KMS-11 (cell line): Measurements from ENCODE around the gene DDAH1.

Experiments
- H2AFZ ChIP-seq: fragments of 200-600 bp; sonication (generic); 2 replicates; pipeline ENCODE4 v1.6.1; 2016; ENCODE audit warnings: antibody characterized with exemption, mixed run types, low read depth
- H3K27ac ChIP-seq: fragments of 200-600 bp; sonication (generic); 2 replicates; pipeline ENCODE4 v1.6.1; 2016; ENCODE audit warnings: mild to moderate bottlenecking, mixed run types
- H3K27me3 ChIP-seq: fragments of 200-600 bp; sonication (generic); 2 replicates; pipeline ENCODE4 v1.6.1; 2017; ENCODE audit warnings: mild to moderate bottlenecking, low read depth, mixed run types, moderate library complexity; ENCODE audit not compliant: insufficient read depth
- H3K36me3 ChIP-seq: fragments of 200-600 bp; sonication (generic); 2 replicates; pipeline ENCODE4 v1.6.1; 2017; ENCODE audit warnings: mild to moderate bottlenecking, mixed run types; ENCODE audit not compliant: insufficient read depth
- H3K4me1 ChIP-seq: fragments of 200-600 bp; sonication (generic); 2 replicates; pipeline ENCODE4 v1.6.1; 2016; ENCODE audit warnings: mild to moderate bottlenecking, low read depth, mixed run types; ENCODE audit not compliant: poor library complexity, severe bottlenecking
- H3K4me2 ChIP-seq: fragments of 200-600 bp; sonication (generic); 2 replicates; pipeline ENCODE4 v1.7.0; 2016; ENCODE audit warnings: mild to moderate bottlenecking, mixed run types
- H3K4me3 ChIP-seq: fragments of 200-600 bp; sonication (generic); IDR thresholded peaks from 2 replicates; pipeline ENCODE4 v1.6.1; 2017; ENCODE audit warnings: low read depth, low read length, mixed read lengths; ENCODE audit not compliant: insufficient read depth
- H3K79me2 ChIP-seq: fragments of 200-600 bp; sonication (generic); 2 replicates; pipeline ENCODE4 v1.6.1; 2016; ENCODE audit warnings: low read depth, mixed run types; ENCODE audit not compliant: insufficient read depth
- H3K9ac ChIP-seq: fragments of 200-600 bp; sonication (generic); 2 replicates; pipeline ENCODE4 v1.6.1; 2016; ENCODE audit warnings: mild to moderate bottlenecking, mixed run types
- H4K20me1 ChIP-seq: fragments of 200-600 bp; sonication (generic); 2 replicates; pipeline ENCODE4 v1.6.1; 2016; ENCODE audit warnings: mild to moderate bottlenecking, mixed run types; ENCODE audit not compliant: insufficient read depth
- TF ChIP-seq, protein P1 (sequence below): fragments of 200-600 bp; sonication (generic); conservative IDR thresholded peaks from 2 replicates; pipeline ENCODE4 v1.6.1; 2017; ENCODE audit warnings: low read depth, mild to moderate bottlenecking, antibody characterized with exemption, low read length, moderate library complexity, mixed read lengths

DDAH1 gene

DNA sequence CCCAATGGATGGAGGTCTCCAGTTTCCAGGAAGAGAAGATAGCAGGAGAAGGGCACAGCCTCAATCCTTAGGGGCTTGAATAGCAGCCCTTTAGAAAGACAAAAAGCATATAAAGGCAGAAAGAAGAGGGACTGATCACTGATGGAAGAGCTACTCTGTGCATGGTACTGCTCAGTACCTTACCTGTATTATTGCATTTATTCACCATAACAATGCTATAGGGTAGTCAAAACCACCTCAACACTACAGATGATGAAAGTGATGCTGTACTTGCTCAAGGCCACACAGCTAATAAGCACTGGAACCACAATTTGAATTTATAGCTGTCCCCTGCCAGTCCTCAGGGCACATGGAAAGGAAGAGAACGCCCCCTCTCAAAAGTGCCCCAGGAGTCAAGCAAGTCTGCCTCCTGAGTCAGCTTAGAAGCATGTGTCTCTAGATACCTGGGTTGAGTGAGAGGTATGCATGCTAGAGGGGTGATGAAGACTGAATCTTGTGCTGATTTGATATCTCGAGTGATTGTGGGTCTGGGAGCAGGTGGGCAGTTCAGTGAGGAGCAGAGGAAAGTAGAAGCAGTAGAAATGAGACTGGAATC, 13.6 kb downstream of the DDAH1 start:
- Histone ChIP-seq H3K9ac (no peak overlapping the region), H3K79me2 (no peaks in the 10 kb centered on the region), H3K4me3 (no peak overlapping the region), H3K27ac (no peak overlapping the region), H3K36me3 (no peaks in the 10 kb centered on the region), H4K20me1 (no peaks in the 10 kb centered on the region), H3K27me3 (no peaks in the 10 kb centered on the region), H2AFZ (no peak overlapping the region), H3K4me1 (no peaks in the 10 kb centered on the region), H3K4me2 (no peak overlapping the region)
- TF ChIP-seq, protein P1, sequence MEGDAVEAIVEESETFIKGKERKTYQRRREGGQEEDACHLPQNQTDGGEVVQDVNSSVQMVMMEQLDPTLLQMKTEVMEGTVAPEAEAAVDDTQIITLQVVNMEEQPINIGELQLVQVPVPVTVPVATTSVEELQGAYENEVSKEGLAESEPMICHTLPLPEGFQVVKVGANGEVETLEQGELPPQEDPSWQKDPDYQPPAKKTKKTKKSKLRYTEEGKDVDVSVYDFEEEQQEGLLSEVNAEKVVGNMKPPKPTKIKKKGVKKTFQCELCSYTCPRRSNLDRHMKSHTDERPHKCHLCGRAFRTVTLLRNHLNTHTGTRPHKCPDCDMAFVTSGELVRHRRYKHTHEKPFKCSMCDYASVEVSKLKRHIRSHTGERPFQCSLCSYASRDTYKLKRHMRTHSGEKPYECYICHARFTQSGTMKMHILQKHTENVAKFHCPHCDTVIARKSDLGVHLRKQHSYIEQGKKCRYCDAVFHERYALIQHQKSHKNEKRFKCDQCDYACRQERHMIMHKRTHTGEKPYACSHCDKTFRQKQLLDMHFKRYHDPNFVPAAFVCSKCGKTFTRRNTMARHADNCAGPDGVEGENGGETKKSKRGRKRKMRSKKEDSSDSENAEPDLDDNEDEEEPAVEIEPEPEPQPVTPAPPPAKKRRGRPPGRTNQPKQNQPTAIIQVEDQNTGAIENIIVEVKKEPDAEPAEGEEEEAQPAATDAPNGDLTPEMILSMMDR = no peak

DNA sequence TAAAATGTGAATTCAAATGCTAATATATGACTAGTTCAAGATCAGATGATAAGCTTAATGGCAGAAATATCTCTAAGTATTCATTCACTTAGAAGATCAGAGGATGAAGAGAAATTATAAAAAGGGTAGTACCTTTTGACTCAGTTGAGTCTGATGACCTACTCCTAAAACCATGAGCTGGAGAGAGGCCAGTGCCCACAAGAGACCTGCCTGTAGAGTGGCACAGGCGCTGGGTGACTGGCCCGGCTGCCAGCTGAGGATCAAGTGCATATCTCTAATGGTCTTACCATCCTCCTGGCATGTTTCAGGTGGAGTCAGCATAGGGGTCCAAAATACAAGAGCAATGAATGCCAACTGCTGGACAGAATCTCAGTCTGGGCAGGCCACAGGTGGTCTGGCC, 14.1 kb downstream of the DDAH1 start:
- Histone ChIP-seq H3K4me1 (no peaks in the 10 kb centered on the region), H3K4me2 (no peak overlapping the region), H3K4me3 (no peak overlapping the region), H2AFZ (no peak overlapping the region), H3K27ac (no peak overlapping the region), H3K36me3 (no peaks in the 10 kb centered on the region), H3K27me3 (no peaks in the 10 kb centered on the region), H3K9ac (no peak overlapping the region), H4K20me1 (no peaks in the 10 kb centered on the region), H3K79me2 (no peaks in the 10 kb centered on the region)
- TF ChIP-seq, protein P1 = no peak

GRCh38 chr1:85449356-85449755, 15.6 kb downstream of the DDAH1 start:
- Histone ChIP-seq H3K79me2 (no peaks in the 10 kb centered on the region), H2AFZ (no peak overlapping the region), H3K9ac (no peak overlapping the region), H3K27ac (no peak overlapping the region), H3K4me2 (no peak overlapping the region), H3K36me3 (no peaks in the 10 kb centered on the region), H3K4me3 (no peak overlapping the region), H3K4me1 (no peaks in the 10 kb centered on the region), H3K27me3 (no peaks in the 10 kb centered on the region), H4K20me1 (no peaks in the 10 kb centered on the region)
- TF ChIP-seq, protein P1 = no peak

- H4K20me1 ChIP-seq = no peaks in the 10 kb centered on the region
- no peak overlapping the region for H2AFZ ChIP-seq
- TF ChIP-seq, protein P1 = no peak
- no peaks in the 10 kb centered on the region for H3K36me3 ChIP-seq
- H3K27me3 ChIP-seq = no peaks in the 10 kb centered on the region
- no peaks in the 10 kb centered on the region for H3K4me1 ChIP-seq
- H3K9ac ChIP-seq = no peak overlapping the region
- no peaks in the 10 kb centered on the region for H3K79me2 ChIP-seq
- no peak overlapping the region for H3K4me2 ChIP-seq
- no peak overlapping the region for H3K27ac ChIP-seq
- no peak overlapping the region for H3K4me3 ChIP-seq
Measured at GRCh38 chr1:85448358-85448757, 16.6 kb downstream of the DDAH1 start.
